ENCODE measurements around the gene BABAM1. TPM values are rescaled to one million over a fixed set of nuclear protein-coding genes. Genes with fewer than 3 reads are reported as not detected.

BABAM1 gene
- total RNA-seq, 2 donors from 2014 or later: 136 to 151 TPM

DNA sequence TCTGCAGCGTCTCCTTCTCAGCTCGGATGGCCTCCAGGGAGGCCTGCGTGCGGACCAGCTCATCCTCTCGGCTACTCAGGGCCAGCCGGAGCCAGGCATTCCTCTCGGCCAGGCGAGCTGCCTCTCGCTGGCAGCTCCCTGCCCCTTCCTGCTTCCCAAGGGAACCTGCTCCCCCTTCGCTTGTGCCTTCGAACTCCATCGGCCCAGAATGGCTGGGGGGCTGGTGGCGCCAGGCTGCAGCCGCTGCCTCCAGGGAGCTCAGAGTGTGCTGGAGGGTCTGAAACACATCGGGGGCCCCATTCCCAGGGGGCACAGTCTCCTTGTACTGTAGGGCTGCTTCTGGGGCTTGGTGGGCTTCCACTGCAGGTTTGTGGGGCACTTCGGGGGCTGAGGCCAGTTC lies 4.7 kb upstream of the BABAM1 start:
- WGBS, 2 experiments (ENCODE audit: insufficient coverage in 1 of 2, insufficient read length in 1 of 2): 92 to 94% methylated on average over 2 to 16 of the region's 16 CpGs
- peaks cover 3% of the 10 kb centered on the region for H3K36me3 Mint-ChIP-seq (ENCODE audit: low read depth)
- no peaks in the 10 kb centered on the region for H3K27me3 Mint-ChIP-seq (ENCODE audit: insufficient read depth)
- no peak overlapping the region for H3K4me3 ChIP-seq (ENCODE audit: low read length)
- H3K9ac ChIP-seq (ENCODE audit: extremely low read depth, low read length, poor library complexity, severe bottlenecking): no peak overlapping the region
- no peaks in the 10 kb centered on the region for H3K36me3 ChIP-seq (ENCODE audit: control insufficient read depth, insufficient read depth, low read length)
- H3K27ac ChIP-seq (ENCODE audit: low read depth, low read length): peak overlapping the region; percentile 32
- H3K4me1 ChIP-seq (ENCODE audit: control insufficient read depth, insufficient read depth, low read length): no peaks in the 10 kb centered on the region
- no peak for DNase-seq
- peaks cover 6% of the 10 kb centered on the region for H3K4me1 Mint-ChIP-seq
- no peaks in the 10 kb centered on the region for H3K9me3 ChIP-seq (ENCODE audit: control insufficient read depth, low read length)
- H3K27me3 ChIP-seq (ENCODE audit: control insufficient read depth, insufficient read depth, low read length, poor library complexity, severe bottlenecking): no peaks in the 10 kb centered on the region
- H3K4me3 Mint-ChIP-seq: no peak overlapping the region
- H3K9me3 Mint-ChIP-seq: no peaks in the 10 kb centered on the region
- H3K27ac Mint-ChIP-seq: no peak overlapping the region
- TF ChIP-seq, protein P1, sequence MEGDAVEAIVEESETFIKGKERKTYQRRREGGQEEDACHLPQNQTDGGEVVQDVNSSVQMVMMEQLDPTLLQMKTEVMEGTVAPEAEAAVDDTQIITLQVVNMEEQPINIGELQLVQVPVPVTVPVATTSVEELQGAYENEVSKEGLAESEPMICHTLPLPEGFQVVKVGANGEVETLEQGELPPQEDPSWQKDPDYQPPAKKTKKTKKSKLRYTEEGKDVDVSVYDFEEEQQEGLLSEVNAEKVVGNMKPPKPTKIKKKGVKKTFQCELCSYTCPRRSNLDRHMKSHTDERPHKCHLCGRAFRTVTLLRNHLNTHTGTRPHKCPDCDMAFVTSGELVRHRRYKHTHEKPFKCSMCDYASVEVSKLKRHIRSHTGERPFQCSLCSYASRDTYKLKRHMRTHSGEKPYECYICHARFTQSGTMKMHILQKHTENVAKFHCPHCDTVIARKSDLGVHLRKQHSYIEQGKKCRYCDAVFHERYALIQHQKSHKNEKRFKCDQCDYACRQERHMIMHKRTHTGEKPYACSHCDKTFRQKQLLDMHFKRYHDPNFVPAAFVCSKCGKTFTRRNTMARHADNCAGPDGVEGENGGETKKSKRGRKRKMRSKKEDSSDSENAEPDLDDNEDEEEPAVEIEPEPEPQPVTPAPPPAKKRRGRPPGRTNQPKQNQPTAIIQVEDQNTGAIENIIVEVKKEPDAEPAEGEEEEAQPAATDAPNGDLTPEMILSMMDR (conservative IDR thresholded peaks at IDR 0.05): no peak

DNA sequence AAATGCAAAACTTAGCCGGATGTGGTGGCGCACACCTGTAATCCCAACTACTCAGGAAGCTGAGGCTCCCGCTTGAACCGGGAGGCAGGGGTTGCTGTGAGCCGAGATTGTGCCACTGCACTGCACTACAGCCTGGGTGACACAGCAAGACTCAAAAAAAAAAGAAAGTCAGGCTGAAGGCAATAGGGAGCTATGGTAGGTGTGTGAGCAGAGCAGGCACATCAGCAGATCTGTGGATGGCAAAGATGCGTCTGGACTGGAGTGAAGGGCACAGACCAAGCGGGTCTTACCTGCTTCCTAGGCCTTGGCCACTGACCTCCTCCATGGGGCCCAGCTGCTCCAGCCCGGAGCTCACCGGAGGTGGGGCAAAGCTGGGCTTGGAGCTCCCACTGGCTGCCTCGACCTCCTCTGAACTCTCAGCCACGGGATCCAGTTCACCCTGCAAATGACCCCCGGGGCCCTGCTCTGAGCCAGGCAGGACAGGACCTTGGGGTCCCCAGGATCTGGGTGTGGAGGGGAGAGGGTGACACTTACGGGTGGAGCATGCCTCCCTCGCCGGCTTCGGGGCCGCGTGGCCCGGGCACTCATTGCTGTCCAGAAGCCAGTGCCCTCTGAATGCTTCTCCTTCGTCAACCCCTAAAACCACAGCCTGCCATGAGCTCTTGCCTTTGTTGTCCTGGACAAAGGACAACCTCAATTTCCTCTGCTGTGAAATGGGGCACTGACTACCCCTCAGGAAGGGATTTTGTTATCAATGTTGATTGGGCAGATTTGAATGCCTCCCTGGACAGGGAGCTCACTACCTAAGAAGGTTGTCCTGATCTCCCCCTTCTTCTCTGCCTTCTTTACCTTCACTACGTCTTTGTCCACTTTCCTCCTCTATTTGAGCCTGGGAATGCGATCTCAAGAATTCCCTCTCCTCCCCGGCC lies 3.3 kb upstream of the BABAM1 start:
- Mint-ChIP-seq H3K27ac (peak overlapping the region; percentile 85), H3K9me3 (no peaks in the 10 kb centered on the region), H3K27me3 (ENCODE audit: insufficient read depth) (no peaks in the 10 kb centered on the region), H3K4me3 (peak overlapping the region; percentile 18), H3K4me1 (peaks cover 7% of the 10 kb centered on the region), H3K36me3 (ENCODE audit: low read depth) (peaks cover 2% of the 10 kb centered on the region)
- DNase-seq: no peak
- no peaks in the 10 kb centered on the region for H3K27me3 ChIP-seq (ENCODE audit: control insufficient read depth, insufficient read depth, low read length, poor library complexity, severe bottlenecking)
- H3K9me3 ChIP-seq (ENCODE audit: control insufficient read depth, low read length): no peaks in the 10 kb centered on the region
- 85 to 93% methylated on average over 13 to 23 of the region's 23 CpGs for WGBS, 2 experiments (ENCODE audit: insufficient coverage in 1 of 2, insufficient read length in 1 of 2)
- H3K4me3 ChIP-seq (ENCODE audit: low read length): no peak overlapping the region
- no peak overlapping the region for H3K27ac ChIP-seq (ENCODE audit: low read depth, low read length)
- peaks cover 4% of the 10 kb centered on the region for H3K36me3 ChIP-seq (ENCODE audit: control insufficient read depth, insufficient read depth, low read length)
- no peaks in the 10 kb centered on the region for H3K4me1 ChIP-seq (ENCODE audit: control insufficient read depth, insufficient read depth, low read length)
- TF ChIP-seq, protein P1 (conservative IDR thresholded peaks at IDR 0.05): no peak
- H3K9ac ChIP-seq (ENCODE audit: extremely low read depth, low read length, poor library complexity, severe bottlenecking): no peak overlapping the region

DNA sequence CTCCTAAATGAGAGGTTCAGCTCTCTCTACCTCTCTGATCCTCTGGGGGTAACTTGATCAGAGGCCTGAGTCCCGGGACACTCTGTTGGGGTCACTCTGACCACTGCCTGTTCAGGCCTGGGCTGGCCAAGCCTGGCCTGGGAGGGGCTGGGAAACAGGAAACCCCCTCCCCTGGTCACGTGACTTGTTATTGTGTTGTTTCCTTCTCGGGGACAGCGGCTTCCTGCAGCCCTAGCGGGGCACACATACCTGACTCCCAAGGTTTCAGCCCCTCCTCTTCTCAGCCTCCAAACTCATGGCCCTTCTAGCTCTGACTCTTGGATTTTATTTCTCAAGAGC lies 2.6 kb upstream of the BABAM1 start, which contains the start of gene USHBP1:
TSS of gene USHBP1 (minus strand) at position 105 of the 339 bp plus-strand sequence. CDS start 446 bp downstream, outside the sequence.
- Histone ChIP-seq H3K27ac (ENCODE audit: low read depth, low read length) (no peak within 1 kb of the TSS), H3K36me3 (ENCODE audit: control insufficient read depth, insufficient read depth, low read length) (peaks cover 5% of the 10 kb centered on the region), H3K27me3 (ENCODE audit: control insufficient read depth, insufficient read depth, low read length, poor library complexity, severe bottlenecking) (no peaks in the 10 kb centered on the region), H3K4me1 (ENCODE audit: control insufficient read depth, insufficient read depth, low read length) (no peaks in the 10 kb centered on the region), H3K9me3 (ENCODE audit: control insufficient read depth, low read length) (no peaks in the 10 kb centered on the region), H3K9ac (ENCODE audit: extremely low read depth, low read length, poor library complexity, severe bottlenecking) (no peak within 1 kb of the TSS), H3K4me3 (ENCODE audit: low read length) (no peak within 1 kb of the TSS)
- Mint-ChIP-seq H3K4me3 (peak within 1 kb of the TSS; percentile 18), H3K4me1 (peaks cover 7% of the 10 kb centered on the region), H3K9me3 (no peaks in the 10 kb centered on the region), H3K27me3 (ENCODE audit: insufficient read depth) (no peaks in the 10 kb centered on the region), H3K36me3 (ENCODE audit: low read depth) (peaks cover 4% of the 10 kb centered on the region), H3K27ac (peak within 1 kb of the TSS; percentile 85)
- peak; percentile 85 for DNase-seq
- TF ChIP-seq, protein P1 (conservative IDR thresholded peaks at IDR 0.05): no peak
- 53 to 67% methylated on average over 3 to 5 of the region's 5 CpGs for WGBS, 2 experiments (ENCODE audit: insufficient coverage in 1 of 2, insufficient read length in 1 of 2)
